ENCODE results near the gene BZW1.

DNA sequence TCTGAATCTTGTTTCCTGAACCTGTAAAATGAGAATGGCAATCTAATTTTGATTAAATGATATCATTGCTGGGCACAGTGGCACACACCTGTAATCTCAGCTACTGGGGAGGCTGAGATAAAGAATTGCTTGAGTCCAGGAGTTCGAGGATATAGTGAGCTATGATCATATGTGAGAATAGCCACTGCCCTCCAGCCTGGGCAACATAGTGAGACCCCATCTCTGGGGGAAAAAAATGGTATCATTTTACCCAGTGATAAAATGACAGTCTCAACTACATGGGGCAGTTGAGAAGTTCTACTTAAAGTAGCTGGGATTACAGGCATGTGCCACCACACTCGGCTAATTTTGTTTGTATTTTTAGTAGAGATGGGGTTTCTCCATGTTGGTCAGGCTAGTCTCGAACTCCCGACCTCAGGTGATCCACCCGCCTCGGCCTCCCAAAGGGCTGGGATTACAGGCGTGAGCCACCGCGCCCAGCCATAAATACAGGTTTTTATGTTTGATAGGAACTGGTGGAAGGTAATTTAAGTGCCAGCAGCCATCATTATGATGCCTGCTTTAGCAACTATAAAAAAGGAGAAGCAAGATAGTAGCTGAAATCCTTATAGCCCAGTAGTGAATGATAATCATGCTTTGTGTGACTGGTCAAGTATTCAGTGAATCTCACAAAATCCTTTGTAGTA lies 17.0 kb downstream of the BZW1 start:
- TF ChIP-seq POLR2AphosphoS5 (IDR thresholded peaks at IDR 0.05; ENCODE audit: low read depth, low read length) = no peak; the same call in 1 of the 2 replicates
- TF ChIP-seq POLR2A (IDR thresholded peaks at IDR 0.05; ENCODE audit: low read depth, low read length) = 0 out of 2 replicates have a peak, but pooled peaks have one; percentile 27
- TF ChIP-seq SPI1 (IDR thresholded peaks at IDR 0.05; ENCODE audit: low read depth, low read length) = no peak

All from GM12891 (cell line).